Activated CD4-positive, alpha-beta memory T cell treated with anti-CD3 and anti-CD28 coated beads for 36 hours (primary cell): ENCODE results near the gene SSBP4. TPM values are rescaled to one million over a fixed set of nuclear protein-coding genes. Genes with fewer than 3 reads are reported as not detected.
A peak's percentile ranks its signal among the peaks of the same experiment; 100 is the strongest.

Experiments used
- CTCF ChIA-PET: fragments of 350-600 bp; sonication (Branson Sonifier 250); formaldehyde crosslinking; loops from one replicate; lab custom pipeline; 2021; ENCODE audit warnings: antibody characterized with exemption, inconsistent platforms; lab: Charles Lee
- POLR2A ChIA-PET: fragments of 350-600 bp; sonication (Branson Sonifier 250); formaldehyde crosslinking; loops from one replicate; lab custom pipeline; 2021; ENCODE audit warnings: antibody characterized with exemption; lab: Charles Lee
- DNase-seq: peaks from one replicate; pipeline ENCODE4 v3.0.0-alpha.2; 2020
- H3K27ac Mint-ChIP-seq: one replicate; pipeline ENCODE4 v1.8.0; 2021; ENCODE audit warnings: mixed read lengths
- H3K27me3 Mint-ChIP-seq: one replicate; pipeline ENCODE4 v1.8.0; 2021; ENCODE audit warnings: mixed read lengths
- H3K36me3 Mint-ChIP-seq: one replicate; pipeline ENCODE4 v1.8.0; 2021; ENCODE audit warnings: mixed read lengths
- H3K4me1 Mint-ChIP-seq: one replicate; pipeline ENCODE4 v1.8.0; 2021; ENCODE audit warnings: low read depth, mixed read lengths
- H3K4me3 Mint-ChIP-seq: one replicate; pipeline ENCODE4 v1.8.0; 2021; ENCODE audit warnings: mild to moderate bottlenecking, mixed read lengths
- H3K9me3 Mint-ChIP-seq: one replicate; pipeline ENCODE4 v1.8.0; 2021; ENCODE audit warnings: mixed read lengths
- intact Hi-C: fragments of 100-400 bp; cut with micrococcal nuclease; formaldehyde crosslinking; loops from one replicate; pipeline ENCODE4 v1.15.1; 2023
- total RNA-seq, 2 experiments: library from RNA; stranded (reverse); gene quantifications; one replicate each; pipeline ENCODE4 v1.2.3, GENCODE V29; 2021

Gene SSBP4
- total RNA-seq, 2 experiments from 2014 or later, result 97.9 to 102 TPM

DNA sequence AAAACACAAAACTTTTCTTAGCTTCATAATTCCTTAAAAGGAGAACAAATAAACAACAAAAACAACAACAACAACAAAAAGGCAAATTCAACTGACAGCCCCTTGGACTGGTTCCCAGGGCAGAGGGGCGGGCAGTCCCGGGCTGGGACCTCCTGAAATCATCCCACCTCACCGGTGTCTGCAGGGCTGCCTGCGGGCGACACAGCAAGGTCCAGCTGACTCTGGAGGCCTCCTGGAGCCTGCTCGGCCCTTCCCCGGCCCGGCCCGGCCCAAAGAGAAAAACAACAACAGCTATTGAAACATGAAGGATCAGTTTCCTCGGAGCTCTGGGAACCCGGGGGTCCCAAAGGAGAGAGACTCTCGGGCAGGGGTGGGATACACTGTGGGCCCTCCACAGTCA is 23.7 kb downstream of the SSBP4 start:
- intact Hi-C loops, result loop anchor here (5.0 kb wide), 1 partner anchor 99 kb away; the partner anchor contains the start of gene FKBP8
- Mint-ChIP-seq H3K27me3 (no peaks in the 10 kb centered on the region), H3K36me3 (peaks cover 7% of the 10 kb centered on the region), H3K27ac (no peak overlapping the region), H3K4me1 (peaks cover 15% of the 10 kb centered on the region), H3K4me3 (no peak overlapping the region), H3K9me3 (peaks cover 3% of the 10 kb centered on the region)
- ChIA-PET CTCF (interaction anchor here (1.7 kb wide), 1 partner anchor 146 kb away, joined by 4 read pairs; the partner anchor contains the start of gene REX1BD), POLR2A (no interaction called here)
- no peak for DNase-seq

- intact Hi-C loops, result loop anchor here (5.0 kb wide), 1 partner anchor 99 kb away; the partner anchor contains the start of gene FKBP8
- Mint-ChIP-seq H3K9me3 (peaks cover 3% of the 10 kb centered on the region), H3K27me3 (no peaks in the 10 kb centered on the region), H3K36me3 (peaks cover 10% of the 10 kb centered on the region), H3K4me3 (no peak overlapping the region), H3K27ac (no peak overlapping the region), H3K4me1 (peaks cover 15% of the 10 kb centered on the region)
- ChIA-PET CTCF (interaction anchor here (1.7 kb wide), 1 partner anchor 146 kb away, joined by 4 read pairs; the partner anchor contains the start of gene REX1BD), POLR2A (no interaction called here)
- no peak for DNase-seq
These were observed 24.2 kb downstream of the SSBP4 start for GRCh38 chr19:18443406-18443805.

GRCh38 chr19:18443831-18444230 is 24.6 kb downstream of the SSBP4 start:
- ChIA-PET POLR2A (no interaction called here), CTCF (interaction anchor here (1.7 kb wide), 1 partner anchor 145 kb away, joined by 4 read pairs; the partner anchor contains the start of gene REX1BD)
- H3K27ac Mint-ChIP-seq, result no peak overlapping the region
- H3K27me3 Mint-ChIP-seq, result no peaks in the 10 kb centered on the region
- intact Hi-C loops, result loop anchor here (5.0 kb wide), 1 partner anchor 98 kb away; the partner anchor contains the start of gene FKBP8
- no peak for DNase-seq
- peaks cover 12% of the 10 kb centered on the region for H3K36me3 Mint-ChIP-seq
- H3K9me3 Mint-ChIP-seq, result peaks cover 3% of the 10 kb centered on the region
- H3K4me1 Mint-ChIP-seq, result peaks cover 15% of the 10 kb centered on the region
- H3K4me3 Mint-ChIP-seq, result no peak overlapping the region

DNA sequence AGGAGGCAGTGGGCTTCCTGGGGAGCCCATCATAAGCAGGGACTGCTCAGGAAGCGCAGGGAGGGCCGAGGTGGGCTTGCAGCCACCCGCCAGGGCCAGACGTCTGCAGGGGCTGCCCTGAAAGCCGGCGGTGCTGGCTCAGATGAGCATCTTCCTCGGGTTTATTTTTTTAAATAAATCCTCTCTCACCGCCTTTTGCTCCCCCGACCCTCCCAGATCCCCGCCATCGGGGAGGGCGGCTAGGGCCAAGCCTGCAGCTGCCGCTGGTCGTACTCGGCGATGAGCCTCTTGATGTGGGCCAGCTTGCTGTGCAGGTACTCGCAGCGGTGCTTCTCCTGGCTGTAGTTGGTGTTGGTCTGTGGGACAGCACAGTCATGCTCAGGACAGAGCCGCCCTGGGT is 25.3 kb downstream of the SSBP4 start:
- intact Hi-C loops, result loop anchor here (5.0 kb wide), 1 partner anchor 98 kb away; the partner anchor contains the start of gene FKBP8
- ChIA-PET POLR2A (no interaction called here), CTCF (interaction anchor here (1.0 kb wide), 1 partner anchor 18 kb away, joined by 4 read pairs; no protein-coding TSS in a partner anchor)
- peaks cover 15% of the 10 kb centered on the region for H3K4me1 Mint-ChIP-seq
- H3K27ac Mint-ChIP-seq, result no peak overlapping the region
- H3K36me3 Mint-ChIP-seq, result peaks cover 15% of the 10 kb centered on the region
- H3K9me3 Mint-ChIP-seq, result peaks cover 3% of the 10 kb centered on the region
- H3K4me3 Mint-ChIP-seq, result no peak overlapping the region
- no peak for DNase-seq
- no peaks in the 10 kb centered on the region for H3K27me3 Mint-ChIP-seq

DNA sequence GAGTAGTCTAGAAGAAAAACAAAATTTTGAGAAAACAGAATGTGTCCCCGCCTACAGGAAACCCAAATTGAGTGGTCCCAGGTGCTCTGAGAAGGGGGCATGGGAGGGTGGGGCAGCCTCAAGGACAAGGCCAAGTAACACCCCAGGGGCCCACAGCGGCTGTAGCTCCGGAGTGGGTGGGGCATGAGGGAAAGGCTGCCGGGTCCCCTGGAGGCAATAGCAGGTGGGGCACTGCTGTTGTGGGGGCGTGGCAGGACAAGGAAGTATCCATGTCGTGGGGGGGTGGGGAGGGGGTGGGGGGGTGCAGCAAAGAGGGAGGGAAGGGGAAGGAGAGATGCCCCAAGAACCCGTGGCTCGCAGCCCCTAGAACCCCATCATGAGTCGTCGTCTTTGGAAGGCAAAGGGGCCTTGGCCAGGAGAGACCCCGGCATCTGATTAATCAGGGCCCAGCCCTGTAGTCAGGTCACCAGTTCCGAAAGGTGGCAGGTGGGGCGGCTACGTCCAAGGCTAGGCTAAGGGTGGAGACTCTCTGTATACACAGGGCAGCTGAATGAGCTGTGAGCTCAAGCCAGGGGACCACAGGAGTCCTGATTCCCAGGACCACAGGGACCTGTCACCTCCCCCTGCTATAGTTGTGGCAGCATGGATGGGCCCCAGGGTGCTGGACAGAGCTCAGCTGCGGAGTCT is 26.2 kb downstream of the SSBP4 start:
- CTCF ChIA-PET, result interaction anchor here (1.0 kb wide), 1 partner anchor 17 kb away, joined by 4 read pairs; no protein-coding TSS in a partner anchor
- Mint-ChIP-seq H3K36me3 (peaks cover 15% of the 10 kb centered on the region), H3K4me1 (peaks cover 13% of the 10 kb centered on the region), H3K4me3 (no peak overlapping the region), H3K27me3 (no peaks in the 10 kb centered on the region), H3K9me3 (peaks cover 3% of the 10 kb centered on the region), H3K27ac (no peak overlapping the region)
- DNase-seq, result no peak
- POLR2A ChIA-PET, result no interaction called here
- intact Hi-C loops, result no loop called here

- H3K4me3 Mint-ChIP-seq, result no peak overlapping the region
- H3K4me1 Mint-ChIP-seq, result peaks cover 10% of the 10 kb centered on the region
- ChIA-PET CTCF (no interaction called here), POLR2A (no interaction called here)
- peaks cover 18% of the 10 kb centered on the region for H3K36me3 Mint-ChIP-seq
- H3K27ac Mint-ChIP-seq, result no peak overlapping the region
- intact Hi-C loops, result no loop called here
- peaks cover 3% of the 10 kb centered on the region for H3K9me3 Mint-ChIP-seq
- no peaks in the 10 kb centered on the region for H3K27me3 Mint-ChIP-seq
- DNase-seq, result no peak
These were observed 27.1 kb downstream of the SSBP4 start for GRCh38 chr19:18446145-18446810.

DNA sequence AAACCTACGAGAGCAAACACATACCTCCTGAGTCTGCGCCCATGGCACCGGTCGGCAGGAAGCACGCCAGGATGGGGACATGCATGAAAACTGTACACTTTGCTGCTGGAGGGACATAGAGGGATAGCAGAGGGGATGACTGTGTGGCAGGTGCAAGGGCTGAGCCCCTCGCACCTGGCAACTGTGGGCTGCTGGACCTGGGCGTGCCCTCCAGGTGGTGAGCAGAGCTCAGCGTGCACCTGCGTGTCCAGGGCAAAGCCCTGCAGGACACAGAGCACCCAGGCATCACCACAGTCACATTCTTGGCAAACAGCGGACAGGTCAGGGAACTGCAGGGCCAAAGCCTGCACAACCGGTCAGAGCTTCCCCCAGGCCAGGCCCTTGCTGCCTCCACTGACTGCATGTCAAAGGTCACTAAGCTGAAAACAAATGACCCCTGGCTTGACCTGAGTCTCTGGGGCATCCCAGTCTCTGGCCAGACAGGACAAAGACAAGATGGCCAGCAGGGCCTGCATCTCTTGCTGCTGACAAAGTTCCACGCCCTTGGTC is 27.7 kb downstream of the SSBP4 start:
- Mint-ChIP-seq H3K27ac (no peak overlapping the region), H3K36me3 (peaks cover 18% of the 10 kb centered on the region), H3K4me1 (peaks cover 10% of the 10 kb centered on the region), H3K4me3 (no peak overlapping the region), H3K9me3 (peaks cover 3% of the 10 kb centered on the region), H3K27me3 (no peaks in the 10 kb centered on the region)
- ChIA-PET POLR2A (no interaction called here), CTCF (no interaction called here)
- DNase-seq, result no peak
- intact Hi-C loops, result no loop called here

GRCh38 chr19:18449552-18449951 is 30.4 kb downstream of the SSBP4 start:
- ChIA-PET POLR2A (no interaction called here), CTCF (interaction anchor here (0.6 to 4.2 kb wide), 4 partner anchors 8 to 223 kb away, joined by 3 to 56 read pairs (median 4); partner anchors contain the start of gene SSBP4)
- H3K9me3 Mint-ChIP-seq, result no peaks in the 10 kb centered on the region
- H3K27me3 Mint-ChIP-seq, result no peaks in the 10 kb centered on the region
- intact Hi-C loops, result no loop called here
- H3K4me1 Mint-ChIP-seq, result no peaks in the 10 kb centered on the region
- H3K4me3 Mint-ChIP-seq, result no peak overlapping the region
- H3K27ac Mint-ChIP-seq, result no peak overlapping the region
- no peak for DNase-seq
- peaks cover 12% of the 10 kb centered on the region for H3K36me3 Mint-ChIP-seq

DNA sequence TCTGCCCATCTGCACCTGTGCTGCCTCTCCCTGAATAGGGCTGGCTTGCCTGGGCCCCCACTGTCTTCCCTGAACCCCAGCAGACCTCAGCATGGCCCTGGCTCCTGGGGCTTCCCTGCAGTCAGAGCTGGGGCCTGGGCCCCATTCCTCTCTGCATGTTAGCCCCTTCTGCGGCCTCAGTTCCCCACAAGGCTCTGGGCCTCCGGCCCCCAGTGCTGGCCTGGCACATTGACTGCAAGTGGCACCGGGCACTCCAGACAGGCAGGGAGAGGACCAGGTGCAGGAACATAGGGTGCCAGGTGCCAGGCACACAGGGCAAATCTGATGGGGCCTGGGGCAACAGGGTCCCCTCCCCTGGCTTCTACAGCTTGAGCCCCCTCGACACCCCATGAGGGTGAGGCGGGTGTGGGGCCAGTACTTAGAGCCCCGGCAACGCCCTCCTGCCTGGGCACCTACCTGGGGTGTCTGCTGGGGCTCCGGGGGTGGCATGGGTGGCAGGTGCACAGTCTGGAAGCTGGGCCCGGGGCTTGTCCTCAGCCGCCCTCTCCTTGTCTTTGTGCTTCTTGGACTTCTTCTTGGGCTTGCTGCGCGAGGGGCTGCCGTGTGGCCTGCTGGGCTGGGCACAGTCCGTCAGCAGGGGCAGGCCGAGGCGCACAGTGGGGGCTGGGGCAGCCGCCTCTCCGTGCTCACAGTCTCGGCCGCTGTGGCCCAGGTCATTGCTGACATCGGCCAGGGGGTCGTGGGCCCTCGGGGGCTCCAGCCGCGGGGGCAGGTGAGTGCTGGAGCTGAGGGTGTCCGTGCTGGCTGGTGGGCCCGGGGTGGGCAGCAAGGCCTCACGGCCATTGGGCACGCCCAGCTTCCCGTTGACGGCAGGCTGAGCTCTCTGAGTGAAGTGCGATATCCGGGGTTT is 31.1 kb downstream of the SSBP4 start:
- DNase-seq, result no peak
- Mint-ChIP-seq H3K9me3 (no peaks in the 10 kb centered on the region), H3K36me3 (peaks cover 12% of the 10 kb centered on the region), H3K4me3 (no peak overlapping the region), H3K27ac (no peak overlapping the region), H3K4me1 (no peaks in the 10 kb centered on the region), H3K27me3 (no peaks in the 10 kb centered on the region)
- POLR2A ChIA-PET, result no interaction called here
- CTCF ChIA-PET, result interaction anchor here (0.6 to 4.2 kb wide), 28 partner anchors 7 to 536 kb away, joined by 3 to 56 read pairs (median 4); partner anchors contain the start of genes ELL, ISYNA1, RAB3A and REX1BD
- intact Hi-C loops, result no loop called here

DNA sequence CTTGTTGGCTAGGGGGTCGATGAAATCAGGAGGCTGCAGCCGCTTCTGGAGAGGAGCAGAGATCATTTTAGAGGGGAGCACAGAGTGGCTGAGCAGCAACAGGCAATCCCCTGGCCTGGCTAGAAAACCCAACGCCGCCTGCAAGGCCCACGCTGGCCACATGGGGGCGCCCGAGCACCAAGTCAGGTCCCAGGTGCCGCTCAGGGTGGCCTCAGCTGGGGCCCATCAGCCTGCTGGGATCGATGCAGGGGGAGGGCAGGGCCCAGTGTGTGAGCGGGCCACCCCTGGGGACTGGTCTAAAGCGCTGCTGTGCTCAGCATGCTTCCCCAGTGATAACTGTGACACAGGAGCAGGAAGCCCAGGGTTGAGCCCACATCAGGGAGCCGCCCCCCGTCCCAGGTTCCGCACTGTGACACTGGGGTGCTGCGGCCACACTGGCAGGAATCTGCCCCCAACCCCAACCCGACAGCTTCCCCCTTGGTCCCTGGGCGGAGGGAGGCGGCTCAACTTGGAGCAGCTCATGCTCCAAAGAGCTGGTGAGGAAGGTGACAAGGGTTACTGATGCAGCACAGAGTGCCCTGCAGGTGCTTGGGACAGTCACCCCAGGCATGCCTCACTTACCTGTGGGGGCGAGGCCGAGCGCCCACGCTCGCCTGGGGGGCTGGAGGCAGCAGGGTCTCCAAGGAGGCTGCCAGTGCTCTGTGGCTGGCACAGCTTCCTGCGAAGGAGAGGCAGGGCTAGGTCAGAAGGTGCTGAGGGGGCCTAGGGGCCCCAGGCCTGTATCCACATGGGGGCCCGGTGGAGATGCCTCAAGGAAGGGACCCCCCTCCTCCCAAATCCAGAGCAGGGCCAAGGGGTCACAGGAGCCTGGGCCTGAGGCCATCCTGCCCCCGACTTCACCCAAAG is 32.0 kb downstream of the SSBP4 start:
- Mint-ChIP-seq H3K27ac (no peak overlapping the region), H3K27me3 (no peaks in the 10 kb centered on the region), H3K4me1 (no peaks in the 10 kb centered on the region), H3K4me3 (no peak overlapping the region), H3K36me3 (peaks cover 15% of the 10 kb centered on the region), H3K9me3 (no peaks in the 10 kb centered on the region)
- POLR2A ChIA-PET, result interaction anchor here (0.6 kb wide), 1 partner anchor 579 kb away, joined by 3 read pairs; no protein-coding TSS in a partner anchor
- intact Hi-C loops, result no loop called here
- CTCF ChIA-PET, result interaction anchor here (0.7 to 4.2 kb wide), 29 partner anchors 10 to 535 kb away, joined by 3 to 56 read pairs (median 4); partner anchors contain the start of genes ELL, ISYNA1, RAB3A and REX1BD
- peak; percentile 91 for DNase-seq
